Measurements from ENCODE around the gene PCDH9. TPM values are rescaled to one million over a fixed set of nuclear protein-coding genes. Genes with fewer than 3 reads are reported as not detected.

Gene PCDH9
- total RNA-seq, 1 experiment from 2014 or later, result 4.2 TPM

DNA sequence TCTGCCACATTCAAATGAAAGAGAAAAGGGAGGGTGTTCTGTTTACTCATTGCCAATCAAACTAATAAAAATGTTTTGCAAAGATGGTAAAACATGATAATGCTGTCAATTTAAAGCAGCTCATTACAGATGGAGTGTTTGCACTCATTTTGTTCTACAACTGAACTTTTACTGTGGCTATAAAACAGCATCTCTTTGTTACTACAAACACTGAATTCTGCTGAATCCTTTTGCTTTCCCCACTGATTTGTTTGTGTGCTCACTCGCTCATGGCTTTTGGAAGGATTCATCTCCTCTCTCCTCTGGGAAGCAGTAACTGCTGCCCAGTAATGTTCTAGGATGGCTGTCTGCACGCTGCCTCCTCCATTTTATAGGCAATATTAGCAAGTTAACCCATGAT, 434.5 kb downstream of the PCDH9 start:
- H3K36me3 ChIP-seq (ENCODE audit: control insufficient read depth, insufficient read depth, low read length), result no peaks in the 10 kb centered on the region
- no peak overlapping the region for H3K4me3 ChIP-seq (ENCODE audit: low read depth in 2 of 2, low read length in 2 of 2)
- TF ChIP-seq TCF7L2 (IDR thresholded peaks at IDR 0.05; ENCODE audit: low read depth, low read length), result no peak
- TF ChIP-seq, protein P1, sequence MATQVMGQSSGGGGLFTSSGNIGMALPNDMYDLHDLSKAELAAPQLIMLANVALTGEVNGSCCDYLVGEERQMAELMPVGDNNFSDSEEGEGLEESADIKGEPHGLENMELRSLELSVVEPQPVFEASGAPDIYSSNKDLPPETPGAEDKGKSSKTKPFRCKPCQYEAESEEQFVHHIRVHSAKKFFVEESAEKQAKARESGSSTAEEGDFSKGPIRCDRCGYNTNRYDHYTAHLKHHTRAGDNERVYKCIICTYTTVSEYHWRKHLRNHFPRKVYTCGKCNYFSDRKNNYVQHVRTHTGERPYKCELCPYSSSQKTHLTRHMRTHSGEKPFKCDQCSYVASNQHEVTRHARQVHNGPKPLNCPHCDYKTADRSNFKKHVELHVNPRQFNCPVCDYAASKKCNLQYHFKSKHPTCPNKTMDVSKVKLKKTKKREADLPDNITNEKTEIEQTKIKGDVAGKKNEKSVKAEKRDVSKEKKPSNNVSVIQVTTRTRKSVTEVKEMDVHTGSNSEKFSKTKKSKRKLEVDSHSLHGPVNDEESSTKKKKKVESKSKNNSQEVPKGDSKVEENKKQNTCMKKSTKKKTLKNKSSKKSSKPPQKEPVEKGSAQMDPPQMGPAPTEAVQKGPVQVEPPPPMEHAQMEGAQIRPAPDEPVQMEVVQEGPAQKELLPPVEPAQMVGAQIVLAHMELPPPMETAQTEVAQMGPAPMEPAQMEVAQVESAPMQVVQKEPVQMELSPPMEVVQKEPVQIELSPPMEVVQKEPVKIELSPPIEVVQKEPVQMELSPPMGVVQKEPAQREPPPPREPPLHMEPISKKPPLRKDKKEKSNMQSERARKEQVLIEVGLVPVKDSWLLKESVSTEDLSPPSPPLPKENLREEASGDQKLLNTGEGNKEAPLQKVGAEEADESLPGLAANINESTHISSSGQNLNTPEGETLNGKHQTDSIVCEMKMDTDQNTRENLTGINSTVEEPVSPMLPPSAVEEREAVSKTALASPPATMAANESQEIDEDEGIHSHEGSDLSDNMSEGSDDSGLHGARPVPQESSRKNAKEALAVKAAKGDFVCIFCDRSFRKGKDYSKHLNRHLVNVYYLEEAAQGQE (IDR thresholded peaks at IDR 0.05; ENCODE audit: insufficient read depth in 1 of 2, low read depth in 2 of 2, low read length in 1 of 2), result no peak
- TF ChIP-seq, protein P2, sequence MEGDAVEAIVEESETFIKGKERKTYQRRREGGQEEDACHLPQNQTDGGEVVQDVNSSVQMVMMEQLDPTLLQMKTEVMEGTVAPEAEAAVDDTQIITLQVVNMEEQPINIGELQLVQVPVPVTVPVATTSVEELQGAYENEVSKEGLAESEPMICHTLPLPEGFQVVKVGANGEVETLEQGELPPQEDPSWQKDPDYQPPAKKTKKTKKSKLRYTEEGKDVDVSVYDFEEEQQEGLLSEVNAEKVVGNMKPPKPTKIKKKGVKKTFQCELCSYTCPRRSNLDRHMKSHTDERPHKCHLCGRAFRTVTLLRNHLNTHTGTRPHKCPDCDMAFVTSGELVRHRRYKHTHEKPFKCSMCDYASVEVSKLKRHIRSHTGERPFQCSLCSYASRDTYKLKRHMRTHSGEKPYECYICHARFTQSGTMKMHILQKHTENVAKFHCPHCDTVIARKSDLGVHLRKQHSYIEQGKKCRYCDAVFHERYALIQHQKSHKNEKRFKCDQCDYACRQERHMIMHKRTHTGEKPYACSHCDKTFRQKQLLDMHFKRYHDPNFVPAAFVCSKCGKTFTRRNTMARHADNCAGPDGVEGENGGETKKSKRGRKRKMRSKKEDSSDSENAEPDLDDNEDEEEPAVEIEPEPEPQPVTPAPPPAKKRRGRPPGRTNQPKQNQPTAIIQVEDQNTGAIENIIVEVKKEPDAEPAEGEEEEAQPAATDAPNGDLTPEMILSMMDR (IDR thresholded peaks at IDR 0.05), result no peak
- no peak for TF ChIP-seq POLR2AphosphoS5 (IDR thresholded peaks at IDR 0.05; ENCODE audit: low read depth, low read length)
- TF ChIP-seq SIN3A (IDR thresholded peaks at IDR 0.05; ENCODE audit: borderline replicate concordance, insufficient read depth, low read depth, low read length), result no peak
- H3K27ac ChIP-seq (ENCODE audit: low read length), result no peak overlapping the region
- no peaks in the 10 kb centered on the region for H3K4me1 ChIP-seq (ENCODE audit: control insufficient read depth, insufficient read depth, low read length)
- no peaks in the 10 kb centered on the region for H3K9me3 ChIP-seq (ENCODE audit: control insufficient read depth, insufficient read depth, low read depth, low read length)
- in situ Hi-C loops (cut with HindIII; ENCODE audit: low pct_unique_long_range_greater_than_20kb, low sequenced_read_pairs), result no loop called here
- ChIA-PET POLR2A (no interaction called here), CTCF (no interaction called here)
- no peak for DNase-seq (ENCODE audit: low read depth, low spot score)
- BruUV-seq (replicated peaks), result no TSS peak
- intact Hi-C loops (cut with micrococcal nuclease; ENCODE audit: unreplicated experiment), result no loop called here
- ATAC-seq, result no peak
- H3K27me3 ChIP-seq (ENCODE audit: control insufficient read depth, insufficient read depth, low read length), result no peaks in the 10 kb centered on the region

DNA sequence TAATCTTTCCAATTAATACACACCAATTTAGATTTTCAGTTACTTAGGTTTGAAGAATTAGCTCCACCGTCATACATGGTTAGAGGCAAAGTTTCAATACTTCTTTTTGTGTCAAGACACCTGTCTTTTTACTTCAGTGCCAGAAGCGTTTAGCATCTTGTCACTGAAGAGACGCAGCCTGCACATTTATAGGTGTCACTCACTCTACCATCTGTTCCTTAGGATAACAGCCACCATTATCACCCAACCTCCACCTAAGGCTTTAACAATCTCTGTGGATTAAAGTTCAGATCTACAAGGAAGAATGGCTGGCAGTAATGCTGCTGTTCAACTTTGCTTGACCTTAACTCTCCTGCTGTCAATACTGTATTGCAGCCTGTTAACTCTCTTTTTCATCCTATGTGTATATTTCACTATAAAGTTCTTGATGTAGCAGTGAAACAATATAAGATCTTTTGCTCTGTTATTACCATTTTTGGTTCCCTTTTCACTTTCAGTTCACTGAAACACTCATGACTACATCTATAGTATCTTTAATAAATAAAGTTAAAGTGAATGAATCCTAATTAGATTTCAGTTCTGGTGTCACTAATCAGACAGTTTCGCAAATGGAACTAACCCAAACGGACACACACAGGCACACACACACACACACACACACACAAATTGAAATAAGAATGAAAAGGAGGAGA, 435.6 kb downstream of the PCDH9 start:
- DNase-seq (ENCODE audit: low read depth, low spot score) (no peak), ATAC-seq (no peak)
- in situ Hi-C loops (cut with HindIII; ENCODE audit: low pct_unique_long_range_greater_than_20kb, low sequenced_read_pairs) (no loop called here), intact Hi-C loops (cut with micrococcal nuclease; ENCODE audit: unreplicated experiment) (no loop called here)
- CTCF ChIA-PET, result no interaction called here
- Histone ChIP-seq H3K9me3 (ENCODE audit: control insufficient read depth, insufficient read depth, low read depth, low read length) (no peaks in the 10 kb centered on the region), H3K4me3 (ENCODE audit: low read depth in 2 of 2, low read length in 2 of 2) (no peak overlapping the region), H3K27ac (ENCODE audit: low read length) (no peak overlapping the region), H3K36me3 (ENCODE audit: control insufficient read depth, insufficient read depth, low read length) (no peaks in the 10 kb centered on the region), H3K27me3 (ENCODE audit: control insufficient read depth, insufficient read depth, low read length) (no peaks in the 10 kb centered on the region), H3K4me1 (ENCODE audit: control insufficient read depth, insufficient read depth, low read length) (no peaks in the 10 kb centered on the region)
- no TSS peak for BruUV-seq (replicated peaks)
- no peak for TF ChIP-seq SIN3A (IDR thresholded peaks at IDR 0.05; ENCODE audit: borderline replicate concordance, insufficient read depth, low read depth, low read length)
- POLR2A ChIA-PET, result no interaction called here

DNA sequence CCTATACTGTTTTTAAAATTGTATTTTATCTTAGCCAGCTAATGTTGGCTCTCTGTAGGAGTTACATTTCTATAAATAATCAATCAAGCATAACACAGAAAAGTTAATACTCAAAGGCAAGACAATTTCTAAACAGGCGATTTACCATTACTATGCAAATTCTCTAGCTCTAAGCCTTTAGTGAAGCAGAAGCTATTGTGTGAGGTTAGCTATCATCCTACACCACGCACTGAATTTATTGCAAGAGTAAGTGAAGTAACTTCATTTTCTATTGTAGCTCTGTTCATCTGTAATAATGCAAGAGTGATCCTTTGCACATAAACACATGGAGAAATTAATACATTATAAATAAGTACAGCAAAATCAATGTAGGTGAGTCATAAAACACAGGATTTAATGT, 439.3 kb downstream of the PCDH9 start:
- no peak for DNase-seq (ENCODE audit: low read depth, low spot score)
- POLR2A ChIA-PET, result no interaction called here
- CTCF ChIA-PET, result no interaction called here
- Histone ChIP-seq H3K36me3 (ENCODE audit: control insufficient read depth, insufficient read depth, low read length) (no peaks in the 10 kb centered on the region), H3K4me1 (ENCODE audit: control insufficient read depth, insufficient read depth, low read length) (no peaks in the 10 kb centered on the region), H3K4me3 (ENCODE audit: low read depth in 2 of 2, low read length in 2 of 2) (no peak overlapping the region), H3K9me3 (ENCODE audit: control insufficient read depth, insufficient read depth, low read depth, low read length) (no peaks in the 10 kb centered on the region), H3K27ac (ENCODE audit: low read length) (no peak overlapping the region), H3K27me3 (ENCODE audit: control insufficient read depth, insufficient read depth, low read length) (no peaks in the 10 kb centered on the region)
- ATAC-seq, result no peak
- BruUV-seq (replicated peaks), result no TSS peak
- in situ Hi-C loops (cut with HindIII; ENCODE audit: low pct_unique_long_range_greater_than_20kb, low sequenced_read_pairs) (no loop called here), intact Hi-C loops (cut with micrococcal nuclease; ENCODE audit: unreplicated experiment) (no loop called here)
- TF ChIP-seq, protein P1 (IDR thresholded peaks at IDR 0.05; ENCODE audit: insufficient read depth in 1 of 2, low read depth in 2 of 2, low read length in 1 of 2), result no peak
- TF ChIP-seq, protein P2 (IDR thresholded peaks at IDR 0.05), result no peak
- no peak for TF ChIP-seq SIN3A (IDR thresholded peaks at IDR 0.05; ENCODE audit: borderline replicate concordance, insufficient read depth, low read depth, low read length)
- no peak for TF ChIP-seq TCF7L2 (IDR thresholded peaks at IDR 0.05; ENCODE audit: low read depth, low read length)
- no peak for TF ChIP-seq POLR2AphosphoS5 (IDR thresholded peaks at IDR 0.05; ENCODE audit: low read depth, low read length)
